Measurements from ENCODE around the gene MAGEE1. TPM values are rescaled to one million over a fixed set of nuclear protein-coding genes. Genes with fewer than 3 reads are reported as not detected.

Gene MAGEE1
- polyA plus RNA-seq, 1 donor from 2014 or later, result 24.8 TPM

DNA sequence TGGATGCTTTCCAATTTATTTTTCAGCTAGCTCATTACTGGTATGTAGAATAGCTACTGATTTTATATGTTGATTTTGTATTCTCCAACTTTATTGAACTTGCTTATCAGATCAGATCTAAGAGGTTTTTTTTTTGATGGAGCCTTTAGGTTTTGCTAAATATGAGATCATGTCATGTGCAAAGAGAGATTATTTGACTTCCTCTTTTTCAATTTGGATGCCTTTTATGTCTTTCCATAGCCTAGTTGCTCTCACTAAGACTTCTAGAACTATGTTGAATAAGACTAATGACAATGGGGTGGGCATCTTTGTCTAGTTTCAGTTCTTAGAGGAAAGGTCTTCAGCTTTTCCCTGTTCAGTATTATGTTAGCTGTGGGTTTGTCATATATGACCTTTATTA lies 11.7 kb downstream of the MAGEE1 start:
- H3K79me2 ChIP-seq (replicated peaks; ENCODE audit: insufficient read depth, low read length), result no peaks in the 10 kb centered on the region
- H2AFZ ChIP-seq (ENCODE audit: low read depth, low read length), result no peak overlapping the region
- no peaks in the 10 kb centered on the region for H3F3A ChIP-seq (ENCODE audit: insufficient read depth, low read length, poor library complexity, severe bottlenecking)
- no peaks in the 10 kb centered on the region for H3K9me3 ChIP-seq (ENCODE audit: low read length)
- no peaks in the 10 kb centered on the region for H3K9me2 ChIP-seq (ENCODE audit: insufficient read depth, low read length)
- no peak overlapping the region for H3K4me3 ChIP-seq (ENCODE audit: low read length)
- H3K27me3 ChIP-seq (ENCODE audit: insufficient read depth, low read depth, low read length), result no peaks in the 10 kb centered on the region
- H3K27ac ChIP-seq (ENCODE audit: low read length), result no peak overlapping the region
- H4K20me1 ChIP-seq (ENCODE audit: insufficient read depth), result no peaks in the 10 kb centered on the region
- no peaks in the 10 kb centered on the region for H3K36me3 ChIP-seq (ENCODE audit: insufficient read depth, low read length)
- no peak overlapping the region for H3K9ac ChIP-seq (ENCODE audit: low read length)
- TF ChIP-seq, protein P1, sequence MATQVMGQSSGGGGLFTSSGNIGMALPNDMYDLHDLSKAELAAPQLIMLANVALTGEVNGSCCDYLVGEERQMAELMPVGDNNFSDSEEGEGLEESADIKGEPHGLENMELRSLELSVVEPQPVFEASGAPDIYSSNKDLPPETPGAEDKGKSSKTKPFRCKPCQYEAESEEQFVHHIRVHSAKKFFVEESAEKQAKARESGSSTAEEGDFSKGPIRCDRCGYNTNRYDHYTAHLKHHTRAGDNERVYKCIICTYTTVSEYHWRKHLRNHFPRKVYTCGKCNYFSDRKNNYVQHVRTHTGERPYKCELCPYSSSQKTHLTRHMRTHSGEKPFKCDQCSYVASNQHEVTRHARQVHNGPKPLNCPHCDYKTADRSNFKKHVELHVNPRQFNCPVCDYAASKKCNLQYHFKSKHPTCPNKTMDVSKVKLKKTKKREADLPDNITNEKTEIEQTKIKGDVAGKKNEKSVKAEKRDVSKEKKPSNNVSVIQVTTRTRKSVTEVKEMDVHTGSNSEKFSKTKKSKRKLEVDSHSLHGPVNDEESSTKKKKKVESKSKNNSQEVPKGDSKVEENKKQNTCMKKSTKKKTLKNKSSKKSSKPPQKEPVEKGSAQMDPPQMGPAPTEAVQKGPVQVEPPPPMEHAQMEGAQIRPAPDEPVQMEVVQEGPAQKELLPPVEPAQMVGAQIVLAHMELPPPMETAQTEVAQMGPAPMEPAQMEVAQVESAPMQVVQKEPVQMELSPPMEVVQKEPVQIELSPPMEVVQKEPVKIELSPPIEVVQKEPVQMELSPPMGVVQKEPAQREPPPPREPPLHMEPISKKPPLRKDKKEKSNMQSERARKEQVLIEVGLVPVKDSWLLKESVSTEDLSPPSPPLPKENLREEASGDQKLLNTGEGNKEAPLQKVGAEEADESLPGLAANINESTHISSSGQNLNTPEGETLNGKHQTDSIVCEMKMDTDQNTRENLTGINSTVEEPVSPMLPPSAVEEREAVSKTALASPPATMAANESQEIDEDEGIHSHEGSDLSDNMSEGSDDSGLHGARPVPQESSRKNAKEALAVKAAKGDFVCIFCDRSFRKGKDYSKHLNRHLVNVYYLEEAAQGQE (IDR thresholded peaks at IDR 0.05; ENCODE audit: borderline replicate concordance), result no peak
- TF ChIP-seq EP300 (conservative IDR thresholded peaks at IDR 0.05; ENCODE audit: poor library complexity, severe bottlenecking), result no peak
- no peak for TF ChIP-seq MXI1 (conservative IDR thresholded peaks at IDR 0.05; ENCODE audit: poor library complexity, severe bottlenecking)
- TF ChIP-seq, protein P2, sequence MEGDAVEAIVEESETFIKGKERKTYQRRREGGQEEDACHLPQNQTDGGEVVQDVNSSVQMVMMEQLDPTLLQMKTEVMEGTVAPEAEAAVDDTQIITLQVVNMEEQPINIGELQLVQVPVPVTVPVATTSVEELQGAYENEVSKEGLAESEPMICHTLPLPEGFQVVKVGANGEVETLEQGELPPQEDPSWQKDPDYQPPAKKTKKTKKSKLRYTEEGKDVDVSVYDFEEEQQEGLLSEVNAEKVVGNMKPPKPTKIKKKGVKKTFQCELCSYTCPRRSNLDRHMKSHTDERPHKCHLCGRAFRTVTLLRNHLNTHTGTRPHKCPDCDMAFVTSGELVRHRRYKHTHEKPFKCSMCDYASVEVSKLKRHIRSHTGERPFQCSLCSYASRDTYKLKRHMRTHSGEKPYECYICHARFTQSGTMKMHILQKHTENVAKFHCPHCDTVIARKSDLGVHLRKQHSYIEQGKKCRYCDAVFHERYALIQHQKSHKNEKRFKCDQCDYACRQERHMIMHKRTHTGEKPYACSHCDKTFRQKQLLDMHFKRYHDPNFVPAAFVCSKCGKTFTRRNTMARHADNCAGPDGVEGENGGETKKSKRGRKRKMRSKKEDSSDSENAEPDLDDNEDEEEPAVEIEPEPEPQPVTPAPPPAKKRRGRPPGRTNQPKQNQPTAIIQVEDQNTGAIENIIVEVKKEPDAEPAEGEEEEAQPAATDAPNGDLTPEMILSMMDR (IDR thresholded peaks at IDR 0.05; ENCODE audit: poor library complexity, severe bottlenecking), result no peak
- TF ChIP-seq EZH2 (IDR thresholded peaks at IDR 0.05; ENCODE audit: borderline replicate concordance, insufficient read depth, low read length, poor library complexity, severe bottlenecking), result no peak
- TF ChIP-seq POLR2AphosphoS5 (IDR thresholded peaks at IDR 0.05), result no peak
- no peak for TF ChIP-seq SMC3 (conservative IDR thresholded peaks at IDR 0.05; ENCODE audit: poor library complexity)
- no peak for TF ChIP-seq RAD21 (conservative IDR thresholded peaks at IDR 0.05)
- TF ChIP-seq TAF1 (IDR thresholded peaks at IDR 0.05; ENCODE audit: low read depth), result no peak
- no peak overlapping the region for H3K4me2 ChIP-seq (ENCODE audit: low read length)

DNA sequence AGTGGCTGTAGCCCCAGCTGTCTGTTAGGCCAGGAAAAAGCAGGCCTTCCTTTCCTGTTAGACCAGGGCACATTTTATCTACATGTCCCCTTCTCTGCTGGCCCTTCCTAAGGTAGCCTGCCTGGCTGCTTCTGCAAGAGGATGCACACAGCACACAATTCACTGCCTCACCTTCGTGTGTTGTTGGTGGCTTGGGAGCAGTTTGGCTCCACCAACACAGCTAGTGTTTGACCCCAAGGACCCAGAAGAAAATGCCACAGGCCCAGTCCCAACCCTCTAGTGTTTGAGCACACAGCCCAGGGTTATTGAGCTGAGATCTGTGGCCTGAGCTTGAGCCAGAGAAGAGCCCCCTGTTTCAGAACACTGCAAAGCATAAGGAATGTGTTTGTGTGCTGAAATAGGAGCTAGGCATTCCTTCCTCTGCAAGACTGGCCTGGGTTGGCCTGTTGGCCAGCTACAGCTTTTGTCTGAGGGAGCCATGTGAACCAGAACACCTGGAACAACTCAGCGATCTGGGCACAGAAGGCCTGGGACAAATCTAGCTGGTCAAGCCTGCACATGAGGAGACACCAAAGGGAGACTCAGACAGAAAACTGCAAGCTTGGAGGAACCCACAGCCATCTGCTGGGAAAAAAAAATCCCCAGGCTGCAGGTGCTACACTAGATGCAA lies 26.4 kb downstream of the MAGEE1 start:
- H3K4me2 ChIP-seq (ENCODE audit: low read length), result no peak overlapping the region
- no peaks in the 10 kb centered on the region for H3K36me3 ChIP-seq (ENCODE audit: insufficient read depth, low read length)
- no peaks in the 10 kb centered on the region for H3K9me2 ChIP-seq (ENCODE audit: insufficient read depth, low read length)
- H3K9ac ChIP-seq (ENCODE audit: low read length), result no peak overlapping the region
- H3K9me3 ChIP-seq (ENCODE audit: low read length), result no peaks in the 10 kb centered on the region
- no peak overlapping the region for H3K27ac ChIP-seq (ENCODE audit: low read length)
- no peaks in the 10 kb centered on the region for H3F3A ChIP-seq (ENCODE audit: insufficient read depth, low read length, poor library complexity, severe bottlenecking)
- no peaks in the 10 kb centered on the region for H4K20me1 ChIP-seq (ENCODE audit: insufficient read depth)
- H2AFZ ChIP-seq (ENCODE audit: low read depth, low read length), result no peak overlapping the region
- no peaks in the 10 kb centered on the region for H3K79me2 ChIP-seq (replicated peaks; ENCODE audit: insufficient read depth, low read length)
- TF ChIP-seq EZH2 (IDR thresholded peaks at IDR 0.05; ENCODE audit: borderline replicate concordance, insufficient read depth, low read length, poor library complexity, severe bottlenecking), result no peak
- no peak for TF ChIP-seq TAF1 (IDR thresholded peaks at IDR 0.05; ENCODE audit: low read depth)
- no peak for TF ChIP-seq POLR2AphosphoS5 (IDR thresholded peaks at IDR 0.05)
- TF ChIP-seq, protein P2 (IDR thresholded peaks at IDR 0.05; ENCODE audit: poor library complexity, severe bottlenecking), result no peak
- TF ChIP-seq MXI1 (conservative IDR thresholded peaks at IDR 0.05; ENCODE audit: poor library complexity, severe bottlenecking), result no peak
- no peak for TF ChIP-seq SMC3 (conservative IDR thresholded peaks at IDR 0.05; ENCODE audit: poor library complexity)
- no peak for TF ChIP-seq RAD21 (conservative IDR thresholded peaks at IDR 0.05)
- no peak for TF ChIP-seq EP300 (conservative IDR thresholded peaks at IDR 0.05; ENCODE audit: poor library complexity, severe bottlenecking)
- TF ChIP-seq, protein P1 (IDR thresholded peaks at IDR 0.05; ENCODE audit: borderline replicate concordance), result no peak
- no peaks in the 10 kb centered on the region for H3K27me3 ChIP-seq (ENCODE audit: insufficient read depth, low read depth, low read length)
- H3K4me3 ChIP-seq (ENCODE audit: low read length), result no peak overlapping the region
